Lower lobe of right lung (tissue), 2 donors: ENCODE results near the gene HIPK2. TPM values are rescaled to one million over a fixed set of nuclear protein-coding genes. Genes with fewer than 3 reads are reported as not detected.

Experiments
- ATAC-seq, 2 donors: fragments of 200-7000 bp; cut with Tn5 transposase; one replicate each; pipeline ENCODE4 v1.9.1; 2020 to 2022; ENCODE audit warnings: mild to moderate bottlenecking in 2 of 2, moderate library complexity in 2 of 2
- DNase-seq: peaks from one replicate; pipeline ENCODE4 v3.0.0-alpha.2; 2020
- H3K27ac ChIP-seq: fragments of 200-600 bp; one replicate; pipeline ENCODE4 v1.8.0; 2022
- H3K27me3 ChIP-seq: fragments of 200-600 bp; one replicate; pipeline ENCODE4 v1.8.0; 2022; ENCODE audit warnings: low read depth
- H3K36me3 ChIP-seq: fragments of 200-600 bp; one replicate; pipeline ENCODE4 v1.8.0; 2022; ENCODE audit warnings: mild to moderate bottlenecking
- H3K4me1 ChIP-seq: fragments of 200-600 bp; one replicate; pipeline ENCODE4 v1.8.0; 2022
- H3K4me3 ChIP-seq: fragments of 200-600 bp; one replicate; pipeline ENCODE4 v1.8.0; 2022; ENCODE audit warnings: mild to moderate bottlenecking
- H3K9me3 ChIP-seq: fragments of 200-600 bp; one replicate; pipeline ENCODE4 v1.8.0; 2022
- CTCF ChIP-seq: fragments of 200-600 bp; IDR thresholded peaks from one replicate; pipeline ENCODE4 v1.8.0; 2022; ENCODE audit warnings: antibody characterized with exemption, mild to moderate bottlenecking
- intact Hi-C: fragments of 100-400 bp; cut with DNase I; formaldehyde crosslinking; loops from one replicate; pipeline ENCODE4 v1.11.0; 2022
- total RNA-seq: library from RNA; stranded (reverse); fragmentation: NEBNext Ultra II Directional; extraction: Animal tissue kit (Norgen Biotek cat#: 25700); gene quantifications from one replicate; pipeline ENCODE4 v1.2.1, GENCODE V29; 2021
- donor health status: DM: no; HTN: yes; CAD: no; lungs with severe emphysema.

Gene HIPK2
- total RNA-seq, 1 donor from 2014 or later: 81.0 TPM

- ATAC-seq (no peak), DNase-seq (no peak)
- H3K9me3 ChIP-seq: no peaks in the 10 kb centered on the region
- no peaks in the 10 kb centered on the region for H3K4me1 ChIP-seq
- peaks cover 98% of the 10 kb centered on the region for H3K36me3 ChIP-seq
- TF ChIP-seq CTCF: no peak
- no peaks in the 10 kb centered on the region for H3K27me3 ChIP-seq
- no peak overlapping the region for H3K4me3 ChIP-seq
- intact Hi-C loops: no loop called here
- H3K27ac ChIP-seq: no peak overlapping the region
Observed at GRCh38 chr7:139601176-139601575, 176.6 kb downstream of the HIPK2 start.

- no peak for TF ChIP-seq CTCF
- Histone ChIP-seq H3K27me3 (no peaks in the 10 kb centered on the region), H3K27ac (no peak overlapping the region), H3K9me3 (no peaks in the 10 kb centered on the region), H3K36me3 (peaks cover 99% of the 10 kb centered on the region), H3K4me3 (no peak overlapping the region), H3K4me1 (no peaks in the 10 kb centered on the region)
- DNase-seq (no peak), ATAC-seq (no peak)
- intact Hi-C loops: no loop called here
Observed at GRCh38 chr7:139600306-139600705, 177.5 kb downstream of the HIPK2 start.

GRCh38 chr7:139598642-139599041 is 179.2 kb downstream of the HIPK2 start:
- TF ChIP-seq CTCF: no peak
- intact Hi-C loops: no loop called here
- H3K4me1 ChIP-seq: no peaks in the 10 kb centered on the region
- no peak overlapping the region for H3K27ac ChIP-seq
- no peaks in the 10 kb centered on the region for H3K9me3 ChIP-seq
- H3K36me3 ChIP-seq: peaks cover 100% of the 10 kb centered on the region
- no peaks in the 10 kb centered on the region for H3K27me3 ChIP-seq
- H3K4me3 ChIP-seq: no peak overlapping the region
- ATAC-seq: no peak
- DNase-seq: no peak

DNA sequence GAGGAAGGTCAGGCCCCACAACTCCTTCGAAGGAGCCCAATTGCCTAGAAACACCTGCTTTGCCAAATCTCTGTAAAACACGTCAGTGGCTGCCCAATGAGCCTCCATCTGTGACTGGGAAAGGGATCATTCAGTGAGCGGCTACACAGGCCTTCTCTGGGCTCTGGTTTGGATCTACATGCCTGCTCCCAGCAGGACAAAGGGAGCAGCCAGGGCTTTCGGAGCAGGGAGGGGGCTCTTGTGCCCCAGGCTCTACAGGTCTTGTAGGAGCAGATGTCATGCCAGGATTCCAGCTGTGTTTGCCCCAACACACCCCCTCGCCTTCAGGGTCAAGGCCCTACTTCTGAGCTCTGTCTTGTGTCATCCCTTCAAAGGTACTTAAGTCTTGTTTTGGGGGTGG is 180.8 kb downstream of the HIPK2 start:
- no peak for ATAC-seq
- H3K27me3 ChIP-seq: no peaks in the 10 kb centered on the region

DNA sequence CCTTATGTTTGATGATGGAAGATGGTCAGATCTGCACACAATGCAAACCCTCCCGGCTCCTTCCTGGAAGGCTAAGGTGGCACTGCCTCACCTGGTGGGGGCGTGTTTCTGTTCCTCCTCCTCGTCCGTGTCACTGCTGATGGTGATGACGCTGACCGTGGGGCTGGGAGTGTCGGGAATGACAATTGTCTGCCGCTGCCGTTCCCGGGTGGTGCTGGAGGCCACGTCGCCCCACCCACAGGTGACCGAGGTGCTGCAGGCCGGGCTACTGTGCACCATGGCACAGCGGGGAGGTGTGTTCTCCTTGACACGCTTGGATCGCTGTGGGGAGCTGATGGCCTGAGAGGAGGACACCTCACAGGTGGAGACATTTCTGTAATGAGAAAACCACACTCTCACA is 181.2 kb downstream of the HIPK2 start:
- H3K27ac ChIP-seq: no peak overlapping the region
- ATAC-seq (no peak), DNase-seq (no peak)
- H3K9me3 ChIP-seq: no peaks in the 10 kb centered on the region
- intact Hi-C loops: no loop called here
- peaks cover 100% of the 10 kb centered on the region for H3K36me3 ChIP-seq
- TF ChIP-seq CTCF: no peak
- H3K27me3 ChIP-seq: no peaks in the 10 kb centered on the region
- H3K4me1 ChIP-seq: no peaks in the 10 kb centered on the region
- no peak overlapping the region for H3K4me3 ChIP-seq

More for the DNA sequence above, 180.8 kb downstream of the HIPK2 start:
- Histone ChIP-seq H3K9me3 (no peaks in the 10 kb centered on the region), H3K27ac (no peak overlapping the region), H3K4me3 (no peak overlapping the region), H3K4me1 (no peaks in the 10 kb centered on the region), H3K36me3 (peaks cover 100% of the 10 kb centered on the region)
- intact Hi-C loops: no loop called here
- DNase-seq: no peak
- TF ChIP-seq CTCF: no peak

DNA sequence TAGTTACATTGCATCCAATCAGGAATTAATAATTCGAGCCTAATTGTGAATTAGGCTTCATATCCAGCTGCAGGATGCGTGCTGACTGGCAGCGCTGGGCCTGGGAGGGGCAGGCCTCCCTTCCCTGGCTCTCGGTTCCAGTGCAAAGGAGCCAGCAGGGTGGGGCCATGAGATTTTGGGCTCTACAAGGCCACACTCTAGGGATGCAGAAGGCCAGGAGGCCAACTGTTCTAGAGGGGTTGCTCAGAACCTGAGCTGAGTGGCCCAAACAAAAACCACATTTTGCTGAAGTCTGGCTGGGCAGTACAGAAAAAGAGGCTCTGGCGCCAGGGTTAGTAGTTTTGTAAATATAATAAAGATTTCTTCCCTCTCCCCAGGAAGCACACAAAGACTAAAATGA is 182.0 kb downstream of the HIPK2 start:
- intact Hi-C loops: no loop called here
- Histone ChIP-seq H3K4me3 (no peak overlapping the region), H3K27ac (no peak overlapping the region), H3K36me3 (peaks cover 100% of the 10 kb centered on the region), H3K9me3 (no peaks in the 10 kb centered on the region), H3K4me1 (no peaks in the 10 kb centered on the region), H3K27me3 (no peaks in the 10 kb centered on the region)
- DNase-seq (no peak), ATAC-seq (no peak)
- TF ChIP-seq CTCF: no peak
